22Rv1 (cell line): ENCODE results near the gene RAP1A.

Source experiments
- CTCF ChIP-seq: fragments of 450-650 bp; IDR thresholded peaks from 2 replicates; pipeline ENCODE4 v1.5.1; 2017; ENCODE audit warnings: mild to moderate bottlenecking
- ZFX ChIP-seq: fragments of 450-650 bp; IDR thresholded peaks from 2 replicates; pipeline ENCODE4 v1.6.1; 2017; ENCODE audit warnings: antibody characterized with exemption, borderline replicate concordance

- TF ChIP-seq CTCF (no peak), ZFX (no peak)
These were observed 31.9 kb upstream of the RAP1A start for GRCh38 chr1:111587509-111588174.
